Epithelial cell of esophagus (primary cell): ENCODE measurements around the gene ZEB1.

Experiments
- DNase-seq: peaks from one replicate; pipeline ENCODE4 v3.0.0; 2010; ENCODE audit warnings: low read depth
- H3K4me3 ChIP-seq: 2 replicates; pipeline ENCODE4 v1.5.1; 2011; ENCODE audit warnings: mild to moderate bottlenecking, low read length, control low read depth
- CTCF ChIP-seq: IDR thresholded peaks from 2 replicates; pipeline ENCODE4 v1.5.1; 2011; ENCODE audit warnings: low read depth, mild to moderate bottlenecking, low read length, control low read depth, inconsistent platforms; ENCODE audit not compliant: insufficient read depth; ENCODE audit errors: missing control alignments

ZEB1 gene

GRCh38 chr10:31574577-31574976, 255.6 kb downstream of the ZEB1 start:
- TF ChIP-seq CTCF, result no peak
- DNase-seq, result no peak
- no peak overlapping the region for H3K4me3 ChIP-seq

- TF ChIP-seq CTCF, result no peak
- DNase-seq, result no peak
- no peak overlapping the region for H3K4me3 ChIP-seq
Measured at GRCh38 chr10:31578181-31578852, 259.3 kb downstream of the ZEB1 start.

- TF ChIP-seq CTCF, result no peak
- no peak overlapping the region for H3K4me3 ChIP-seq
- no peak for DNase-seq
Measured at GRCh38 chr10:31578951-31579350, 259.9 kb downstream of the ZEB1 start.
